BJ (cell line): ENCODE measurements around the gene TRPV4. TPM values are rescaled to one million over a fixed set of nuclear protein-coding genes. Genes with fewer than 3 reads are reported as not detected.

ENCODE experiments used
- CTCF ChIA-PET: fragments of 350-600 bp; formaldehyde crosslinking; extraction: SDS; loops from one replicate; lab custom pipeline; 2021; ENCODE audit warnings: antibody characterized with exemption, inconsistent platforms; lab: Yijun Ruan, JAX
- POLR2A ChIA-PET: fragments of 300-600 bp; sonication (Branson Sonifier 250); formaldehyde crosslinking; extraction: SDS; loops from one replicate; lab custom pipeline; 2021; ENCODE audit warnings: antibody characterized with exemption; lab: Charles Lee
- DNase-seq: peaks from one replicate; pipeline ENCODE4 v3.0.0-alpha.2; 2011; ENCODE audit warnings: low read depth
- H3K27me3 ChIP-seq: 2 replicates; pipeline ENCODE4 v1.6.0; 2011; ENCODE audit warnings: low read length; ENCODE audit not compliant: control insufficient read depth, insufficient read depth
- H3K36me3 ChIP-seq: 2 replicates; pipeline ENCODE4 v1.5.1; 2011; ENCODE audit warnings: low read length; ENCODE audit not compliant: control insufficient read depth, insufficient read depth
- H3K4me3 ChIP-seq: 2 replicates; pipeline ENCODE4 v1.5.1; 2011; ENCODE audit warnings: low read depth, mild to moderate bottlenecking, control low read depth, low read length
- polyA plus RNA-seq: library from polyadenylated mRNA; depleted of rRNA; stranded (reverse); fragments of >200 nt; gene quantifications from 2 replicates; pipeline ENCODE4 v1.2.3, GENCODE V29; 2011
- TF ChIP-seq, protein P1 (sequence below): IDR thresholded peaks from 2 replicates; pipeline ENCODE4 v1.5.1; 2011; ENCODE audit warnings: low read depth, mild to moderate bottlenecking, control low read depth, inconsistent platforms, low read length, moderate library complexity; ENCODE audit not compliant: insufficient read depth

The TRPV4 gene
- polyA plus RNA-seq, 1 experiment, result 13.4 TPM

- POLR2A ChIA-PET, result no interaction called here
- CTCF ChIA-PET, result interaction anchor here (0.9 to 6.1 kb wide), 5 partner anchors 14 to 58 kb away, joined by 3 to 174 read pairs (median 16); no protein-coding TSS in a partner anchor
- Histone ChIP-seq H3K4me3 (no peak overlapping the region), H3K36me3 (peaks cover 6% of the 10 kb centered on the region), H3K27me3 (no peaks in the 10 kb centered on the region)
- TF ChIP-seq, protein P1, sequence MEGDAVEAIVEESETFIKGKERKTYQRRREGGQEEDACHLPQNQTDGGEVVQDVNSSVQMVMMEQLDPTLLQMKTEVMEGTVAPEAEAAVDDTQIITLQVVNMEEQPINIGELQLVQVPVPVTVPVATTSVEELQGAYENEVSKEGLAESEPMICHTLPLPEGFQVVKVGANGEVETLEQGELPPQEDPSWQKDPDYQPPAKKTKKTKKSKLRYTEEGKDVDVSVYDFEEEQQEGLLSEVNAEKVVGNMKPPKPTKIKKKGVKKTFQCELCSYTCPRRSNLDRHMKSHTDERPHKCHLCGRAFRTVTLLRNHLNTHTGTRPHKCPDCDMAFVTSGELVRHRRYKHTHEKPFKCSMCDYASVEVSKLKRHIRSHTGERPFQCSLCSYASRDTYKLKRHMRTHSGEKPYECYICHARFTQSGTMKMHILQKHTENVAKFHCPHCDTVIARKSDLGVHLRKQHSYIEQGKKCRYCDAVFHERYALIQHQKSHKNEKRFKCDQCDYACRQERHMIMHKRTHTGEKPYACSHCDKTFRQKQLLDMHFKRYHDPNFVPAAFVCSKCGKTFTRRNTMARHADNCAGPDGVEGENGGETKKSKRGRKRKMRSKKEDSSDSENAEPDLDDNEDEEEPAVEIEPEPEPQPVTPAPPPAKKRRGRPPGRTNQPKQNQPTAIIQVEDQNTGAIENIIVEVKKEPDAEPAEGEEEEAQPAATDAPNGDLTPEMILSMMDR, result no peak
- no peak for DNase-seq
These were observed 29.5 kb downstream of the TRPV4 start for GRCh38 chr12:109803678-109804077.

DNA sequence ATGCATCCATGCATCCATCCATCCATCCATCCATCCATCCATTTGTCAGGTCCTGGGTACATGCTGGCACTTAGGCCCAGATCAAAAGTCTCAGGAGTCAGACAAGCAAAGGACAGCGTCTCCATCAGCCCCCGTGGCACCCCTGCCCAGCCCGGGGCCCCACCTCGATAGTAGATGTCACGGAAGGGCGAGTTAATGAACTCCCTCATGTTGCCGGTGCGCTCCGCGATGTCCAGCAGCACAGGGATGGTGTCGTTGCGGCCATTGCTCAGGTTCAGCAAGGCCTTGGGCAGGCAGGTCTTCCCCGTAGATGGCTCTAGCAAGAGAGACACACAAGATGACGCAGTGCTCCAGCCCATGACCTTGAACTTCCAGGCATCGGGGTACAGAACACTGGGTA is 30.4 kb downstream of the TRPV4 start:
- POLR2A ChIA-PET, result no interaction called here

GRCh38 chr12:109800536-109800935 is 32.7 kb downstream of the TRPV4 start:
- Histone ChIP-seq H3K36me3 (peaks cover 4% of the 10 kb centered on the region), H3K27me3 (no peaks in the 10 kb centered on the region), H3K4me3 (no peak overlapping the region)
- TF ChIP-seq, protein P1, result no peak
- ChIA-PET CTCF (no interaction called here), POLR2A (no interaction called here)
- no peak for DNase-seq

More for the DNA sequence above, 30.4 kb downstream of the TRPV4 start:
- H3K4me3 ChIP-seq, result no peak overlapping the region
- no peaks in the 10 kb centered on the region for H3K27me3 ChIP-seq
- TF ChIP-seq, protein P1, result no peak
- CTCF ChIA-PET, result interaction anchor here (6.1 kb wide), 1 partner anchor 42 kb away, joined by 174 read pairs; no protein-coding TSS in a partner anchor
- no peak for DNase-seq
- peaks cover 4% of the 10 kb centered on the region for H3K36me3 ChIP-seq

DNA sequence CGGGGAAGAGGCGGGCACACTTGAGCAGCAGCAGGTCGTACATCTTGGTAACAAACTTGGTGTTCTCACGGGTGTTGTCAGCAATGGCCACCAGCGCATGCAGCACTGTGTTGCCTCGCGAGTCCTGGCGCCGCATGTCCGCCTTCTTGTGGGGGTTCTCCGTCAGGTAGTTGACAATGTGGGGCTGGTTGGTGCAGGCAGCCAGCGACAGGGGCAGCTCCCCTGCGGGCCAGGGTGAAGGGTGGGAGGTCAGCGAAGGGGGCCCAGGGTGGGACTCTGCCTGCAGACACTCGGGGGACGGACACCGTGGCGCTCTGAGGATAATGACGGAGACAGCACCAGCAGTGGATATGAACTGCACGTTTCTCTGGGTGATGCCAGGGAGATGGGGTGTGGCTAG is 34.5 kb downstream of the TRPV4 start:
- DNase-seq, result no peak
- POLR2A ChIA-PET, result no interaction called here
- Histone ChIP-seq H3K27me3 (no peaks in the 10 kb centered on the region), H3K36me3 (peaks cover 4% of the 10 kb centered on the region), H3K4me3 (no peak overlapping the region)
- CTCF ChIA-PET, result interaction anchor here (1.8 kb wide), 1 partner anchor 46 kb away, joined by 7 read pairs; no protein-coding TSS in a partner anchor
- TF ChIP-seq, protein P1, result no peak

DNA sequence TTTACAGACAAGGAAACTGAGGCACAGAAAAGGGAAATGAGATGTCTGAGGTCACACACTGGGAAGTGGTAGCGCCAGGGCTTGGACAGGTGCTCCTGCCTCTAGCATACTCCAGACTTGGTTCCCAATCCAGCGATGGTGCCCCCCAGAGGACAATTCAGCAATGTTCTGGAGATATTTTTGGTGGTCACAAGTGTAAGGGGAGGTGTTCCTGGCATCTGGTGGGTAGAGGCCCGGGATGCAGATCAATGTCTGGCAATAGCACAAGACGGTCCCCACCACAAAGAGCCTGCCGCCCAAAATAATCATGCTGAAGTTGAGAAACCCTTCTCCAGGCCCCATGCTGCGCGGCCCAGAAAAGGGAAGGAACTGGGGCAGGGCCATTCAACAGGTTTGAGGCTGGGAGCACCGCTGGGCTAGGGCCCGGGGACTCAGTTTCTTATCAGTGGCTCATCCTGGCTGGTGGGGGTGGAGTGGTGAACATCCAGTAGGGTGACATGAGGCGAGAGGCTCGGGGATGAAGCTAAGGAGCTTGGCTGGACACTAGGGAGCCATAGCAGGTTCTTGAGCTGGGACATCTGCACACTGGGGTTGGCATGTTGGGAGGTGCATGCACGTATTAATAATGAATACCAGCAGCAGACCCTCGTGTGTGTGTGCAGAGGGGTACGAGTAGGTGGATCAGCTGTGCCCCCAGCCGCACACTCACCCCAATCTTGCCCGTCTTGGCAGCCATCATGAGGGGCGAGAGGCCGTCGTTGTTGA is 35.1 kb downstream of the TRPV4 start:
- Histone ChIP-seq H3K27me3 (no peaks in the 10 kb centered on the region), H3K4me3 (no peak overlapping the region), H3K36me3 (peaks cover 4% of the 10 kb centered on the region)
- TF ChIP-seq, protein P1, result peak; percentile 8; the same call in 1 of the 2 replicates
- CTCF ChIA-PET, result interaction anchor here (1.2 to 1.8 kb wide), 2 partner anchors 8 to 47 kb away, joined by 6 to 7 read pairs; no protein-coding TSS in a partner anchor
- POLR2A ChIA-PET, result no interaction called here
- DNase-seq, result no peak
